NCI-H446 (cell line): ENCODE measurements around the gene SLC10A6.
A peak's percentile ranks its signal among the peaks of the same experiment; 100 is the strongest.

Source experiments
- DNase-seq, 2 experiments: peaks; one replicate each; lab custom pipeline; 2025; lab: John Stamatoyannopoulos, UW

Gene SLC10A6

GRCh38 chr4:86847571-86847970 is 1.6 kb downstream of the SLC10A6 start:
- no peak for DNase-seq

GRCh38 chr4:86846921-86847320 is 2.3 kb downstream of the SLC10A6 start:
- no peak for DNase-seq

- no peak for DNase-seq
These were observed 3.6 kb downstream of the SLC10A6 start for GRCh38 chr4:86845593-86845992.

- DNase-seq = no peak
These were observed 7.9 kb downstream of the SLC10A6 start for GRCh38 chr4:86841309-86841708.

- DNase-seq = no peak
These were observed 8.3 kb downstream of the SLC10A6 start for GRCh38 chr4:86840858-86841257.

GRCh38 chr4:86837691-86838503 is 11.3 kb downstream of the SLC10A6 start:
- DNase-seq = peak in 1 of 2 experiments; percentile 10

- DNase-seq = no peak
These were observed 13.5 kb downstream of the SLC10A6 start for GRCh38 chr4:86835677-86836076.

GRCh38 chr4:86834901-86835300 is 14.3 kb downstream of the SLC10A6 start:
- DNase-seq = no peak

GRCh38 chr4:86833615-86834014 is 15.6 kb downstream of the SLC10A6 start:
- DNase-seq = no peak

- no peak for DNase-seq
These were observed 17.7 kb downstream of the SLC10A6 start for GRCh38 chr4:86831262-86832130.

- DNase-seq = no peak
These were observed 23.7 kb downstream of the SLC10A6 start for GRCh38 chr4:86825511-86825910.

- DNase-seq = no peak
These were observed 27.0 kb downstream of the SLC10A6 start for GRCh38 chr4:86822136-86822535.

GRCh38 chr4:86821151-86821550 is 28.0 kb downstream of the SLC10A6 start:
- DNase-seq = no peak

- DNase-seq = no peak
These were observed 29.6 kb downstream of the SLC10A6 start for GRCh38 chr4:86819561-86819960.

GRCh38 chr4:86818841-86819240 is 30.3 kb downstream of the SLC10A6 start:
- no peak for DNase-seq

GRCh38 chr4:86818211-86818610 is 31.0 kb downstream of the SLC10A6 start:
- DNase-seq = no peak

- no peak for DNase-seq
These were observed 32.5 kb downstream of the SLC10A6 start for GRCh38 chr4:86816501-86817273.

GRCh38 chr4:86815653-86816052 is 33.5 kb downstream of the SLC10A6 start:
- no peak for DNase-seq

GRCh38 chr4:86810847-86811246 is 38.3 kb downstream of the SLC10A6 start:
- no peak for DNase-seq

- no peak for DNase-seq
These were observed 39.4 kb downstream of the SLC10A6 start for GRCh38 chr4:86809809-86810208.

- DNase-seq = no peak
These were observed 58.1 kb downstream of the SLC10A6 start for GRCh38 chr4:86791126-86791525.

GRCh38 chr4:86788826-86789225 is 60.4 kb downstream of the SLC10A6 start:
- DNase-seq = no peak
